Measurements from ENCODE around the gene ZNF554.
A peak's percentile ranks its signal among the peaks of the same experiment; 100 is the strongest.

Gene ZNF554

GRCh38 chr19:2867025-2867991 is 47.6 kb downstream of the ZNF554 start, which contains the start of gene ZNF556:
ZNF556 (plus strand) TSS chr19:2867335; CDS start chr19:2867422, 87 bp downstream.
- no peak for DNase-seq (ENCODE audit: low read depth in 2 of 2)

- no peak for DNase-seq (ENCODE audit: low read depth in 2 of 2)
These were observed 50.0 kb downstream of the ZNF554 start for GRCh38 chr19:2869618-2870017.

- peak in 1 of 2 donors; percentile 8 for DNase-seq (ENCODE audit: low read depth in 2 of 2)
These were observed 52.5 kb downstream of the ZNF554 start for GRCh38 chr19:2872175-2872574.

DNA sequence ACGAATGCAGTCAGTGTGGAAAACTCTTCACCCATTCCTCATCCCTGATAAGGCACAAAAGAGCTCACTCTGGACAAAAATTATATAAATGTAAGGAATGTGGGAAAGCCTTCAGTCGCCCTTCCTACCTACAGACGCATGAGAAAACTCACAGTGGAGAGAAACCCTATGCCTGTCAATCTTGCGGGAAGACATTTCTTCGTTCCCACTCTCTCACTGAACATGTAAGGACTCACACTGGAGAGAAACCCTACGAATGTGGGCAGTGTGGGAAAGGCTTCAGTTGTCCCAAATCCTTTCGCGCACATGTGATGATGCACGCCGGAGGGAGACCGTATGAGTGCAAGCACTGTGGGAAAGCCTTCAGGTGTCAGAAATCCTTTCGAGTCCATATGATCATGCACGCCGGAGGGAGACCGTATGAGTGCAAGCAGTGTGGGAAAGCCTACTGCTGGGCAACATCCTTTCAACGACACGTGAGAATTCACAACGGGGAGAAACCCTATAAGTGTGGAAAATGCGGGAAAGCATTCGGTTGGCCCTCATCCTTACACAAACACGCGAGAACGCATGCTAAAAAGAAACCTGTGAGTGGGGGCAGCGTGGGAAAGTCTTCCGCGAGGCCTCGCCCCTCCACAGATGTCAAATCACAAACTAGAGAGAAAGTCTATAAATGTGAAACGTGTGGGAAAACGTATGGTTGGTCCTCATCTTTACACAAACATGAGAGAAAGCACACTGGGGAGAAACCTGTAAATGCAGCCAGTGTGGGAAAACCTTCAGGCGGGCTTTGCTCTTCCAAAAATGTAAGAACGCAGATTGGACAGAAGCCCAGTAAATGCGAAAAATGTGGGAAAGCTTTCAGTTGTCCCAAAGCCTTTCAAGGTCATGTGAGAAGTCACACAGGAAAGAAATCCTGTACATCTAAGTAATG is 58.0 kb downstream of the ZNF554 start:
- no peak for DNase-seq (ENCODE audit: low read depth in 2 of 2)

- no peak for DNase-seq (ENCODE audit: low read depth in 2 of 2)
These were observed 64.2 kb downstream of the ZNF554 start for GRCh38 chr19:2883686-2884439.

DNA sequence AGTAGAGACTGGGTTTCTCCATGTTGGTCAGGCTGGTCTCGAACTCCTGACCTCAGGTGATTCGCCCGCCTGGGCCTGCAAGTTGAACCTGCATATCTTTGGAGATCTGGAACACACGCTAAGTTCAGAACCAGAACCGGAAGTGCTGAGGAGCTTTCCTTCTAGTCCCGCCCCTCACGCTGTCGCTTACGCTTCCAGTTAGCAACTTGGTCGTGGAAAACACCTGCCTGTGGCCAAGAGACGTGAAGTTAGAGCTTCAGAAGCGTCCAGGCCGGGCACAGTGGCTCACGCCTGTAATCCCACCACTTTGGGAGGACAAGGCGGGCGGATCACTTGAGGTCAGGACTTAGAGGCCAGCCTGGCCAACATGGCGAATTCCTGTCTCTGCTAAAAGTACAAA is 66.1 kb downstream of the ZNF554 start:
- DNase-seq (ENCODE audit: low read depth in 2 of 2) = no peak
